Measurements from ENCODE around the gene NFIA.

NFIA gene

GRCh38 chr1:61330571-61330970 is 248.2 kb downstream of the NFIA start:
- no peak overlapping the region for H3K4me3 ChIP-seq
- no peak for DNase-seq (ENCODE audit: low spot score)
- no peak overlapping the region for H3K27ac ChIP-seq
- TF ChIP-seq, protein P1, sequence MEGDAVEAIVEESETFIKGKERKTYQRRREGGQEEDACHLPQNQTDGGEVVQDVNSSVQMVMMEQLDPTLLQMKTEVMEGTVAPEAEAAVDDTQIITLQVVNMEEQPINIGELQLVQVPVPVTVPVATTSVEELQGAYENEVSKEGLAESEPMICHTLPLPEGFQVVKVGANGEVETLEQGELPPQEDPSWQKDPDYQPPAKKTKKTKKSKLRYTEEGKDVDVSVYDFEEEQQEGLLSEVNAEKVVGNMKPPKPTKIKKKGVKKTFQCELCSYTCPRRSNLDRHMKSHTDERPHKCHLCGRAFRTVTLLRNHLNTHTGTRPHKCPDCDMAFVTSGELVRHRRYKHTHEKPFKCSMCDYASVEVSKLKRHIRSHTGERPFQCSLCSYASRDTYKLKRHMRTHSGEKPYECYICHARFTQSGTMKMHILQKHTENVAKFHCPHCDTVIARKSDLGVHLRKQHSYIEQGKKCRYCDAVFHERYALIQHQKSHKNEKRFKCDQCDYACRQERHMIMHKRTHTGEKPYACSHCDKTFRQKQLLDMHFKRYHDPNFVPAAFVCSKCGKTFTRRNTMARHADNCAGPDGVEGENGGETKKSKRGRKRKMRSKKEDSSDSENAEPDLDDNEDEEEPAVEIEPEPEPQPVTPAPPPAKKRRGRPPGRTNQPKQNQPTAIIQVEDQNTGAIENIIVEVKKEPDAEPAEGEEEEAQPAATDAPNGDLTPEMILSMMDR (IDR thresholded peaks at IDR 0.05): no peak

DNA sequence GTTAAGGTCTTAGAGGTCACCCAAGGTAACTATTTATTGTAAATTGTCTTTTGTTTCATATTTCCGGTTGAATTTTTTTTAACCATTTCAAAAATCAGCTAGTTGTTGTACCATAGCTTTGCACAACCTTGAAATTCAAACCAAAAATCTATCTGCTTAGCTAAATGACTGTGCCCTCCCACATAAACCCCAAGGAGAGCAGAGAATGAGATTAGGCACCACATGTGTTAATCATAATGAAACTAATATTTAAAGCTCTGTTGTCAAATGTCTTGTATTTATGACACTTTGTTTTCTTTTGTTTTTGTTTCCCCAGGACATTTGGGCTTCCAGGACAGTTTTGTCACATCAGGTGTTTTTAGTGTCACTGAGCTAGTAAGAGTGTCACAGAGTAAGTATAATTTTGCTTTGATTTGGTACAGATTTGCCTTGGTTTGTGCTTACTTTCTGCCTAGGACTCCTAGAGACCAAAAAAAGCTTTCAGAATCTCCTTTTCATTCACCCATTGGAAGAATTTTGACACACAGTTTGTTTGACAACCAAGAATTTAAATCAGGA is 249.9 kb downstream of the NFIA start:
- no peak for DNase-seq (ENCODE audit: low spot score)
- TF ChIP-seq, protein P1 (IDR thresholded peaks at IDR 0.05): no peak
- Histone ChIP-seq H3K27ac (no peak overlapping the region), H3K4me3 (no peak overlapping the region)

DNA sequence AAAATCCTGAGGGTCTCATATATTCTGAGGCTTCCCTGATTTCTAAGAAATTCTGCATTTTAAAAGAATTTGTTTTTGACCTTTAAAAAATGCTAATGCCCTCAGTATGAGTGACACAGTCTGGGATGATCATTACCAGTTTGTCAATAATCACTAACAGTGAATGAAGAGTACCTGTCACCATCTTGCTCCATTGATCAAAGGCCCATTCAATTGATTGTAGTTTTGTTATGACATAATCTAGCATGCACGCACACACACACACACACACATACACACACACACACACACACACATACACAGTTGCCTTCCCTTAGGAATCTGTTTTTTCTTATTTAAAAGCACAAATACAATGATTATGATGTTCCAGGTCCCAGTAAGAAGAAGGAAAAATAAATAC is 250.4 kb downstream of the NFIA start:
- DNase-seq (ENCODE audit: low spot score): no peak
- Histone ChIP-seq H3K27ac (no peak overlapping the region), H3K4me3 (no peak overlapping the region)
- TF ChIP-seq, protein P1 (IDR thresholded peaks at IDR 0.05): no peak

GRCh38 chr1:61334718-61335589 is 252.6 kb downstream of the NFIA start:
- Histone ChIP-seq H3K4me3 (no peak overlapping the region), H3K27ac (peak overlapping the region; percentile 65 to 74)
- TF ChIP-seq, protein P1 (IDR thresholded peaks at IDR 0.05): no peak
- peak; percentile 80 for DNase-seq (ENCODE audit: low spot score)

DNA sequence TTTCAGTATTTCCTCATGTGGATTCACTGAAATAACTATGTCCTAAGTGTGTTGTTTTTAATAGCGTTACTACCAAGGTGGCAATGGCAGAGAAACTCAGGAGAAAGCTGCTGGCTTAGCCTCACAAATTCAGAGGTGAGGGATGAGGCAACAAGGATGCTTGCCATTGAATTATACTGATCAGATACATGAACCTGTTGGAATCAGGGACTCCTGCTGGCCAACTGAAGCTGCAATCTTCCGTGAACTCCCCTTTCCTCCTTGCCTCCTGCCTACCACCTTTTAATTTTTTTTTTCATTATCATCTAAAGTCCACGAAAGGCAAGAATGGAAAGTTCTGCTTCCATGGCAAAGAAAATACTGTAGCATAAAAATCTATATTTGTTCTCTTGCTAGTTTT is 254.7 kb downstream of the NFIA start:
- H3K4me3 ChIP-seq: no peak overlapping the region
- H3K27ac ChIP-seq: peak overlapping the region; percentile 79 to 85
- TF ChIP-seq, protein P1 (IDR thresholded peaks at IDR 0.05): no peak
- DNase-seq (ENCODE audit: low spot score): no peak

DNA sequence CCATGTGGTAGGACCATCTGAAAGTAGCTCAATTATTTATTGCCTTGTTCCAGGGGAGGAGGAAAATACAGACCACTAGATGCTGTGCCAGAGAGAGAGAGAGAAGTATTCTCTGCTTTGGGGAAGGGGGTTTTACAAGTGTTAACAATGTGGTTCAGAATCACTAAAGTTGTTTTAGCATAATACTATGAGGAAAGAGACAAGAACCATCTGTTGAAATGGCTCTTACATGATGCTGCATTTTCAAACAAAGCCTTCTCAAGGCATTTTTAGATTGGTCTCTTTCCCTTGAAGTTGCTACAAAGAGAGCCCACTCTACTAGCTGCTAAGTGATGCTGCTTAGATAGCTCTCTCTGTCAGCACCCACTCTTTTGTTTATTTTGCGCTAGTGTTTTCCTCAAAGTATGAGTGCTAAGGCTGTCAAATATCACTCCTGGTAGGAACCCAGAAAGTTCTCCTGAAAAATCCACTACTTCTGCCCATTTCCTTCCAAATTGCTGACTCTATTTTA is 255.1 kb downstream of the NFIA start:
- TF ChIP-seq, protein P1 (IDR thresholded peaks at IDR 0.05): no peak
- peak overlapping the region; percentile 55 for H3K4me3 ChIP-seq
- DNase-seq (ENCODE audit: low spot score): no peak
- peak overlapping the region; percentile 79 to 85 for H3K27ac ChIP-seq

Measured in coronary artery (tissue), 2 donors.